ENCODE data around the gene LRRC28. TPM values are rescaled to one million over a fixed set of nuclear protein-coding genes. Genes with fewer than 3 reads are reported as not detected.

Gene LRRC28
- total RNA-seq, 1 experiment from 2014 or later: 14.3 TPM

GRCh38 chr15:99411234-99411633, 160.0 kb downstream of the LRRC28 start:
- DNase-seq: no peak
- no peaks in the 10 kb centered on the region for H3K9me3 ChIP-seq
- H3K27me3 ChIP-seq: no peaks in the 10 kb centered on the region
- no peaks in the 10 kb centered on the region for H3K36me3 ChIP-seq
- H3K4me3 ChIP-seq: no peak overlapping the region

DNA sequence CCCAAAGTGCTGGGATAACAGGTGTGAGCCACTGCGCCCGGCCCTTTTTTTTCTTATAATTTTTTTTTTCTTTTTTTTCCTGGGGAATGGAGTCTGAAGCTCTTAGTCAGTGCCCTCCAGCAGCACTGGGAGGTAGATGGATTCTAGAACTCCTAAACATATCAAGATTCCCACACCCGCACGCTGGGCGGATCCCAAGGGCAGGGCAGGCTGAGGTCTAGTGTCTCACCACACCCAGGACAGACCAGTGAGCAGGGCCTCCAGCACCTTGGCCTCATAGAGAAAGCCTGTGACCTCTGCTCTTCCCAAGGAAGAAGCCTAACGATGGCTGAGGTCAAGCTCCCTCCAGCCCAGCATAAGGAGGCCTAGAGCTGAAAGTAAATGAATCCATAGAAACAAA, 160.8 kb downstream of the LRRC28 start:
- H3K27me3 ChIP-seq: no peaks in the 10 kb centered on the region
- DNase-seq: no peak
- no peaks in the 10 kb centered on the region for H3K36me3 ChIP-seq
- H3K4me3 ChIP-seq: no peak overlapping the region
- no peaks in the 10 kb centered on the region for H3K9me3 ChIP-seq

DNA sequence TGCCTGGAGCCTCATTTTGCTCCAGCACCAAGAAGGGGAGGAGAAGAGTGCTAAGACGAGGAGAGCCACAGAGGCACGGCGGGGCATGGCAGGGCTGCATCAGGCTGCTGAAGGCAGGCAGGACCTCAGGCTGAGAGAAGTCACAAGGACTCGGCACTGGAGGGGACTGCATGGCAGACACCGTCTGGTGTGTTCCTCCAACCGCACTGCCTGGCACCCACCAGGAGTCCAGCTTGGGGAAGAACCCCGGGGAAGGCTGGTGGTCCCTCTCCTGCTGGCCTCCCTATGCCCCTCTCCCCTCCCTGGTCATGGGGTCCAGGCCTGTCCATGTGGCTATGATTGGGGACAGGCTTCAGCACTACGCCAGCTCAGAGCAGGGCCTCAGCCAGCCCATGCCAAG, 161.3 kb downstream of the LRRC28 start:
- Histone ChIP-seq H3K9me3 (no peaks in the 10 kb centered on the region), H3K36me3 (no peaks in the 10 kb centered on the region), H3K4me3 (no peak overlapping the region), H3K27me3 (no peaks in the 10 kb centered on the region)
- DNase-seq: no peak

GRCh38 chr15:99413955-99414754, 162.9 kb downstream of the LRRC28 start:
- Histone ChIP-seq H3K4me3 (no peak overlapping the region), H3K36me3 (no peaks in the 10 kb centered on the region), H3K9me3 (no peaks in the 10 kb centered on the region), H3K27me3 (no peaks in the 10 kb centered on the region)
- no peak for DNase-seq

GRCh38 chr15:99414755-99415731, 163.8 kb downstream of the LRRC28 start:
- Histone ChIP-seq H3K4me3 (no peak overlapping the region), H3K9me3 (no peaks in the 10 kb centered on the region), H3K27me3 (no peaks in the 10 kb centered on the region), H3K36me3 (no peaks in the 10 kb centered on the region)
- DNase-seq: no peak

DNA sequence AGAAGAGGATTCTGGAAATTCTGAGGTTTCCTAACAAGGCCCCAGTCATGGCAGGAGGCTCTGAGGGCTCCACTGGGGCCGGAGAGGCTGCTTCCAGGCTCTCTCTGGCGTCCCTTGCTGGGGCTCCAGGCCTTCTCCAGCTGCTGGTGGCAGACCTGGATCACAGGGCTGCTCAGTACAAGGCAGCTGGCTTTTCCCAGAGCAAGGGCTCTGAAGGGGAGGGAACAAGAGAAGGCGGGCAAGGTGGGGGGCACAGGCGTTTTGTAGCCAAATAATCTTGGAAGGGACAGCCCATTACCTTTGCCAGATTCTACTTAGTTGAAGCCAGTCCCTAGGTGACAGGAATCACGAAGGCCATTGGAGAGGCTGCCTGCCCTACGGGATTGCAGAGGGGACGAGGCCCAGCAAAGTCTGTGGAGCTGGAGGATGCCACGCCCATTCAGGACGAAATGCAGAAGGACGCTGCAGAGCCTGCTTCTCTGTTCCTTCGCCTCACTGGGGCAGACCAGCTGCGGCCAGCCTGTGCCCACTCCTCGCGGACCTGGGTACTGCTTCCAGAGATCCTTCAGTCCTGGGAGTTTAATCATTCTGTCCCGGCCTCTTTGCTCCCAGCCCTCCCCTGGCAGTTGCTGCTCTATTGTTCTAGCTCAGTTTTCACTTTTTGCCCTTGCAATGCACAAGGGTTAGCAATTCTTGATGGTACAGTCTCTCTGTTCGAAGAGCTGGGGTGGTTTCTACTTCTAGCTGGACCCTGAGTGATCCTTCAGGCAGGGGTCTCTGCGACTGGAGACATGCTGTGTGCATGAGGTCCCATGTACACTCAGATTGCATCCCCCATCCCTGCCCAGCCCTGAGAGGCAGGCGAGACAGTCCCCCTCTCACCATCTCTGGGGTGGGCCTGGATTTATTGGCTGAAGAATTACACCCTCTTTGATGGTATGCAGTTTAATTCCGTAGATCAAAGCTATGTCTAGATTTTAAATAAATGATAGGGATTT, 165.2 kb downstream of the LRRC28 start:
- H3K27me3 ChIP-seq: no peaks in the 10 kb centered on the region
- H3K9me3 ChIP-seq: no peaks in the 10 kb centered on the region
- no peaks in the 10 kb centered on the region for H3K36me3 ChIP-seq
- H3K4me3 ChIP-seq: no peak overlapping the region
- DNase-seq: no peak

DNA sequence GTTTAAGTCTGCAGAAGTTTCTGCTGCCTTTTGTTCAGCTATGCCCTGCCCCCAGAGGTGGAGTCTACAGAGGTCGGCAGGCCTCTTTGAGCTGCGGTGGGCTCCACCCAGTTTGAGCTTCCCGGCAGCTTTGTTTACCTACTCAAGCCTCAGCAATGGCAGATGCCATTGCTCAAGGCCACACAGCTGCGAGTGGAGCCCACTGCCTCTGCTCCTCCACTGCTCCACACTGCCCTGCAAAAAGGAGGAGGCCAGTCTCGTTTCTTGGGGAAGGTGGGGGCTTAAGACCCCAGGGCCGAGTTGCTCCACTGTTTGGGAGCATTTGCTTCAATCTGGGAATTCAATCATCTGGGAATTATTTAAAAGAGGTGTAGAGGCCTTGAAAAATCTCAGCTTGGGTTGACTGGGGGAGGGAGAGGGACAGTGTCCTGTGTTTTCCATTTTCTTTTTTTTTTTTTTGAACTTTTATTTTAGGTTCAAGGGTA, 169.9 kb downstream of the LRRC28 start:
- no peak for DNase-seq
- no peaks in the 10 kb centered on the region for H3K36me3 ChIP-seq
- H3K9me3 ChIP-seq: no peaks in the 10 kb centered on the region
- H3K4me3 ChIP-seq: no peak overlapping the region
- H3K27me3 ChIP-seq: no peaks in the 10 kb centered on the region

GRCh38 chr15:99421758-99422157, 170.5 kb downstream of the LRRC28 start:
- Histone ChIP-seq H3K27me3 (no peaks in the 10 kb centered on the region), H3K36me3 (no peaks in the 10 kb centered on the region), H3K9me3 (no peaks in the 10 kb centered on the region), H3K4me3 (no peak overlapping the region)
- no peak for DNase-seq

DNA sequence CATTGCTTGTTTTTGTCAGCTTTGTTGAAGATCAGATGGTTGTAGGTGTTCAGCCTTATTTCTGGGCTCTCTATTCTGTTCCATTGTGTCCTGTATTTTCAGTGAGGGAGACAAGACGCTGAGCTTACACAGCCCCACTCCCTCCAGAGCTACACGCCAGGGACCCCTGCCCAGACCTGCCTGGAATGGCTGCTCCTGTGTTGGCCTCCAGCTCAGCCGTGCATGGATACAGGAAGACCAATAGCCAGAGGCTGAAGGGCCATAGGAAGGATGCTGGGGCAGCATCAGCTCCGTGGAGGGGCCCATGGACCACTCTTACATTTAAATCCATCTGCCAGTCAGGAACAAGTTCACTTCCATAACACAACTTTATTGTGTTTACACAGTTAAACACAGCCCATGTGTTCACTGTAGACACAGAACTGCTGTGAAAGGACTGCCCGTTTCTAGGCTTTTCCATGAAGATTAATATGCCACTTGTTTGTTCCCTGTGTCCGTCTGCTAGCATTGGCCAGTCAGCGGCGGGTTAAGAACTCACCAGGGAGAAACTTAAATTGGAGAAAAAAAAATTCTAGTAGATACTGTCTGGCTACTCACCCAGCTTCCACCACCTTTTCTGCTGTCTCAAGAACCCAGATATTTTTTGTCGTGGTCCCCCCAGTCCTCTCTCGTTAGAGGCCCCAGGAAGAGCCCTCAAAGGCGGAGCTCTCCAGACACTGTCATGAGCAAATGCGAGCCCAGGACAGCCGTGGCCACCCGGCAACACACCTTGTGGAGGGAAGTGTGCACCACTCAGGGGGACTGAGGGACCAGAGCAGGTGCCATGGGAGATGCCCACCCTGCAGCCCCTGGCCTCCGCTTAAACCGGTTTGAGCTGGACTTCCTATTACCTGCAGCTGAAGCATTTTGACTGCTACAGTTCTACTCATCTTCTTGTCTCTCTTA, 172.2 kb downstream of the LRRC28 start:
- no peak for DNase-seq
- H3K36me3 ChIP-seq: no peaks in the 10 kb centered on the region

GRCh38 chr15:99424131-99424571, 172.9 kb downstream of the LRRC28 start:
- no peaks in the 10 kb centered on the region for H3K27me3 ChIP-seq
- H3K4me3 ChIP-seq: no peak overlapping the region
- H3K9me3 ChIP-seq: no peaks in the 10 kb centered on the region
- no peak for DNase-seq
- H3K36me3 ChIP-seq: no peaks in the 10 kb centered on the region

More for the DNA sequence above, 172.2 kb downstream of the LRRC28 start:
- Histone ChIP-seq H3K9me3 (no peaks in the 10 kb centered on the region), H3K4me3 (no peak overlapping the region), H3K27me3 (no peaks in the 10 kb centered on the region)

DNA sequence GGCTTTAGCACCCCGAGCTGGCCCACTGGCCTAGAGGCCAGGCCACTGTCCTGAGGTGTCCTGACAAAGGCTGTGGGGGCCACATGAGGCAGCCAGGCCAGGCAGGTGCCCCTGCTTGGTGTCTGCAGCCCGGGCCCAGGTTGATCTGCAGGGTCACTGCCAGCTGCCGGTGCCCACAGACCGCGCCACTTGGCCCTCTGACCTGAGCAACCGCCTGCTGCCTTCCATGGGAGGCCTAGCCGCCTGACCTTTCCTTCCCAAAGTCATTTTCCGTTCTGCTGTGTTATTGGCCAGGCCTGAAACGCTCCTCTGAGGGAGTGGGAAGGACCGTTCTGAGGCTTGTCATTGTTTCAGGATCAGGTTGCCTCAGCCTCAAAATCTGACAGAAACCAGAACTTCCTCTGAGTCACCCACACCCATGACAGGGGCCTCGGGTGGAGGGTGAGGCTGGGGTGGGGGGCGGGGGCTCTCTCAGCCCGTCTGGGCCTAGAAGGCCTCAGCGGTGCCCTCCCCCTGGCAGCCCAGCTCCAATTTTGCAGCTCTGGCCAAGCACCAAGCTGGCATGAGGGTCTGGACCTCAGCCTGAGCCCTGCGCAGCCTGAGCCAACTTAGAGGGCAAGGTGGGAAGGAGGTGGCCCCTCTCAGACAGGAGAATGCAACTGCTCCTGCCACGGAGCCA, 173.8 kb downstream of the LRRC28 start:
- H3K9me3 ChIP-seq: no peaks in the 10 kb centered on the region
- H3K27me3 ChIP-seq: no peaks in the 10 kb centered on the region
- no peaks in the 10 kb centered on the region for H3K36me3 ChIP-seq
- DNase-seq: peak; percentile 88
- no peak overlapping the region for H3K4me3 ChIP-seq

GRCh38 chr15:99425657-99426301, 174.5 kb downstream of the LRRC28 start:
- Histone ChIP-seq H3K27me3 (no peaks in the 10 kb centered on the region), H3K4me3 (no peak overlapping the region), H3K9me3 (no peaks in the 10 kb centered on the region), H3K36me3 (no peaks in the 10 kb centered on the region)
- DNase-seq: peak; percentile 47

GRCh38 chr15:99426431-99427105, 175.3 kb downstream of the LRRC28 start:
- DNase-seq: no peak
- H3K36me3 ChIP-seq: no peaks in the 10 kb centered on the region
- H3K4me3 ChIP-seq: no peak overlapping the region
- no peaks in the 10 kb centered on the region for H3K27me3 ChIP-seq
- no peaks in the 10 kb centered on the region for H3K9me3 ChIP-seq

GRCh38 chr15:99427210-99427609, 175.9 kb downstream of the LRRC28 start:
- DNase-seq: no peak
- Histone ChIP-seq H3K36me3 (no peaks in the 10 kb centered on the region), H3K4me3 (no peak overlapping the region), H3K9me3 (no peaks in the 10 kb centered on the region), H3K27me3 (no peaks in the 10 kb centered on the region)

Measured in MG63 (cell line).